OCI-M2 (cell line): ENCODE measurements around the gene HNRNPA1.
"Not testable (repeated sequence)": the region's sequence is repeated elsewhere in the genome, so short reads cannot be mapped to it uniquely, and the experiment has no call there.

Experiments used
- DNase-seq: peaks from one replicate; lab custom pipeline; 2025; ENCODE audit not compliant: unreplicated experiment; lab: John Stamatoyannopoulos, UW

The HNRNPA1 gene

GRCh38 chr12:54280468-54281260 lies at the start of gene HNRNPA1:
Gene HNRNPA1, plus strand, starts transcription at chr12:54280726. Its CDS starts 82 bp downstream, at chr12:54280808.
- DNase-seq, result peak; percentile 95

DNA sequence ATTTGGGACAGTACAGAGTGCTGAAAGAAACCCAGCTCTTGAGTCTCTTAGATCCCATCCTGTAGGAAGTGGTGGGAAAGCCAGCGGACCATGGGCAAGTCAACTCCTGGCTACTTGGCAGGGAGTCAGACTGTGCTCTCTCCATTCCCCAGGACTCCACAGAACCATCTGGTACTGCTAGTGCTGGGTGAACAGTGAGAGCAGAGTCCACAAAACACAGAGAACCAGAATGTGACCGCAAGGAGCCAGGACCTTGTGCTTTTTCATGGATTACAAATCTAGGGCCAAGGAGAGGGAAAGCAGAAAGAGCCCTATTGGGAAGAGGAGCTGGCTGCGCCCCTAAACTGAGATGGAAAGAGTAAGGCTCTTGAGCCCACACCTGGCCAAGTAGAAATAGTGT lies 49.3 kb upstream of the HNRNPA1 start:
- DNase-seq, result not testable (repeated sequence)

DNA sequence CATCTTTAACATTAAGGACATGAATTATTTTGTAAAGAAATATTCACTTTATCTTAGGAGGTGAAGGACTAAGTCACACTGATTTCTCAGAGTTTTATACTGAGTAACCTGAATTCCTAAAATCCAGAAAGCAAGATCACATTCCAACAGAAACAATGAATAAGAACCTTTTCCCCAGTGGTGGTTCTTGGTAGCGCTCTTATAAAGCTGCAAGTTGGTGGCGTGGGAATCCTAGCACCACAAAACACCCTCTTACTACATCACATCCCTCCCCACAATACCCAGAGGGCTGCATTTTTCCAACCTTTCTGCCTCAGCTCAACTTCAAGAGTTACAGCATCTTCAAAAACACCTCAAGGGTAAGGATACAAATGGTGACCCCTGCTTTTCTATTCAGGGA lies 47.7 kb upstream of the HNRNPA1 start:
- DNase-seq, result no peak

- no peak for DNase-seq
Measured at GRCh38 chr12:54238531-54238930, 42.0 kb upstream of the HNRNPA1 start.

DNA sequence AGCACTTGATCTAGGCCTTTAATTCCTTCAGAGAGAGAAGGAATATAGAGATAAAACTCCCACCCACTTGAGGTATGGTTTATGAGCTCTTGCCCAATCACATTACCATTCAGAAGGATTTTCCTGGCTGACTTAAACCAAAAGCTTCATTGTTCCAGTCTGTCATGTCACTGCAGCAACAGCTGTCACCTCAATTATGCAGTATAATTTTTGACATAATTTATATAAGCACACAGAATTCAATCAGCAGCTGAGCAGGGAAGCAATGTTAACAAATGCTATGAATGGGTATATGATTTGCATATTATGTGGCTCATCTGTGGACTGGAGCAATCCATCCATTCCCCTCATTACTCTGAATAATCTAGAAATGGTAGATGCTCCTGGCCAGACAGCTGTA lies 40.9 kb upstream of the HNRNPA1 start:
- DNase-seq, result no peak

DNA sequence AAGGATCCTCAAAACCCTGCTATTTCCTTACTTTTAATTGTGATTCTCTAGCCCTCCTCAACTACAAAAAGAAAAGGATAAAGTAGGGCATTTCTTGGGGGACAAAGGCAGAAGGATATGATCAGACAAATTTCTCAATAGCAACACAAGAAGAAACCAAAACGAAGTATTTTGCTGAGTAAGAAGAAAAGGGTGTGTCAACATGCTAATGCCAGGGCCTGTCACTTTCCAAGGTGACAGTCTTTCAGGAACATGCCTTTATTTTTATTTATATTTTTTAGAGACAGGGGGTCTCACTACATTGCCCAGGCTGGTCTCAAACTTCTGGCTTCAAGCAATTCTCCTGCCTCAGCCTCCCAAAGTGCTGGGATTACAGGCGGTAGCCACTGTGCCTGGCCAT lies 40.4 kb upstream of the HNRNPA1 start:
- DNase-seq, result no peak

DNA sequence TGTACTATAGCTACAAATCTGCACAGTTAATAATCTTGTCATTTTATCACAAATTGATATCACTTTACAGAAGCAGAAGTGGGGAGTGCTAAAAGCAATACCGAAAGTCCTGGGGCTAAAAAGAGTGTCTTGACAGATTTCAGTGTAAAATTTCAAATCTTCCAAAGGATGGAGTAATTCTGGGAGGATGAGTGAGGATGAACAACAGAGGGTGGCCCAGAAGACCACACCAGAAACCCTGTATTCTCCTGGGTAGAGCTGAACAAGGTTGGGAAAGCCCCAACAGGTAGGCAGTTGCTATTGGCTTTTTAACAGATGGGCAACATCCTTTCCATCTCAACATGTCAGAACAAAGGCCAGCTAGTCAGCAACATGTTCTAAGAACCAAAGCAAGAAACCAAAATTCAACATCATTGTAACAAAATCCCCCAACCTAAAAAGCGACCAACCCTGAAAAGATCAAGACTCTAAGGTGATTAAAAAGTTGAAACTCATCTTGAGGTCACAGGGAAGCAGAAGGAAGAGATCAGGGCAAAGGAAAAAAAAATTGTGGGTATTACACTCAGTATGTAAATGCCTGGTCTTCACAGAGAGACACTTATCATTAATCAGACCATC lies 39.4 kb upstream of the HNRNPA1 start:
- DNase-seq, result no peak

- no peak for DNase-seq
Measured at GRCh38 chr12:54246011-54246641, 34.4 kb upstream of the HNRNPA1 start.

- DNase-seq, result no peak
Measured at GRCh38 chr12:54249489-54249888, 31.0 kb upstream of the HNRNPA1 start.

GRCh38 chr12:54251667-54252284 lies 28.8 kb upstream of the HNRNPA1 start:
- no peak for DNase-seq

DNA sequence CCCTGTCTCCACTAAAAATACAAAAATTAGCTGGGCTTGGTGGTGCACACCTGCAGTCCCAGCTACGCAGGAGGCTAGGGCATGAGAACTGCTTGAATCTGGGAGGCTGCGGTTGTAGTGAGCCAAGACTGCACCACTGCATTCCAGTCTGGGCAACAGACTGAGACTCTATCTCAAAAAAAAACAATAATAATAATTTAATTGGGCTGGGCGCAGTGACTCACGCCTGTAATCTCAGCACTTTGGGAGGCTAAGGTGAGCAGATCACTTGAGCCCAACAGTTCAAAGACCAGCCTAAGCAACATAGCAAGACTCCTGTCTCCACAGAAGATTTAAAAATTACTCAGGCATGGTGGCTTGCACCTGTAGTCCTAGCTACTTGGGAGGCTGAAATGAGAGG lies 27.3 kb upstream of the HNRNPA1 start:
- no peak for DNase-seq

- DNase-seq, result no peak
Measured at GRCh38 chr12:54257332-54257731, 23.2 kb upstream of the HNRNPA1 start.

DNA sequence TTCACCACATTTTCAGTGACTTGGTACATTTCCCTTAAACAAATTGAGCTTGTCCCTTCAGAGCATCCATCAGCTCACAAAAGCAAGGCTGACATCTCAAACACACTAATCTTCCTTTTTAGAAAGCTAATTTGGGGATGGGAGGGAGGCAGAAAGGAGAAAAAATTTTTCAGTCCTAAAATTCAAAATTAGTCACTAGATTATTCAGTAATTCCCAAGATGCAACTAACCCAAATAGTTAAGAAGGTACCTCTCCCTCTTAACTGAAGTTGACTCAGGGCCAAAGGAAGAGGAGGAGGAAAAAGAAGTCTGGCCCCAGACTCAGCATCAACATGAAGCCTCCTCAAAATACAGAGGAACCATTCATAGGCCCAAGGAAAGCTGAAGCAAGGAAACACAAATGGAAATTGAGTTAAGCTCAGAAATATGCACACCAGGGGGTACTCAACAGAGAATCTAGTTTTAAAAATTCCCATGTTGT lies 22.3 kb upstream of the HNRNPA1 start:
- no peak for DNase-seq

DNA sequence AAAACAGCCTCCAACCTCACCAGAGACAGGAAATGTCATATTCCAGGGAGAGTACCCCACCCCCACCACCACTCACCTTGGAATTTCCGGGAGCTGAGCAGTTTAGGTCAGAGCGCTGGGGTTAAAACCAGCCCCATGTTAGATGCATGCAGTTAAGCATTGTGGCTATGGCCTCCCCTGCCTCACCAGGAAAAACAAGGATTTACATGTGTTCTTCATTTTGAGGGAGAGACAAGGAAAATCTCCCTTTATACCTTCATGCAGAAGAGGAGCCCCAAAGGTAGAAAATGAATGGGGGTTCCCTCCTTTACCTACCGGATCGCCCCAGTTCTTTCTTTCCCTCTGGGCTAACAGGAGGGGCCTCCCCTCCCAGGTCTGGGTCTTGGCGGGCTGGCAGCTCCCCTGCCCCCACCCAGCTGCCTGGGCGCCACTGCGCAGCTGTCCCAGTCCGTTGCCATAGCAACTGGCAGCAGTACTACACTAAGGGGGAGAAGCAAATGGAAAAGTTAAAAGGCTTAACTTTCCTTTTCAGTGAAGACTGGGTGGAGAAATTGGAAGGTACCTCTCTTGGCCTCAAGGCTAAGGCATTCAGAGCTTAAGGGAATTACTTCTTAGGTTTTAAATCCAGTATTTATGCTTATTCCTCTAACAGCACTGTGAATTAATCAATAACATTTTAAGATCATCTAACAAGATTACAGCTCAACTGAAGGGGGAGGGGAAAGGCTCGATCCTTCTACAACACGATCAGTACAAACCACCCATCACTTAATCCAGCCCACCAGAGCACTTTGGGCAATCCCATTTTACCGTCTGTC lies 21.1 kb upstream of the HNRNPA1 start:
- no peak for DNase-seq

- DNase-seq, result no peak
Measured at GRCh38 chr12:54261815-54262402, 18.6 kb upstream of the HNRNPA1 start.

- DNase-seq, result no peak
Measured at GRCh38 chr12:54262403-54262925, 18.1 kb upstream of the HNRNPA1 start.

- no peak for DNase-seq
Measured at GRCh38 chr12:54265364-54265812, 15.1 kb upstream of the HNRNPA1 start.

- no peak for DNase-seq
Measured at GRCh38 chr12:54266852-54267251, 13.7 kb upstream of the HNRNPA1 start.

- DNase-seq, result no peak
Measured at GRCh38 chr12:54270345-54270744, 10.2 kb upstream of the HNRNPA1 start.

DNA sequence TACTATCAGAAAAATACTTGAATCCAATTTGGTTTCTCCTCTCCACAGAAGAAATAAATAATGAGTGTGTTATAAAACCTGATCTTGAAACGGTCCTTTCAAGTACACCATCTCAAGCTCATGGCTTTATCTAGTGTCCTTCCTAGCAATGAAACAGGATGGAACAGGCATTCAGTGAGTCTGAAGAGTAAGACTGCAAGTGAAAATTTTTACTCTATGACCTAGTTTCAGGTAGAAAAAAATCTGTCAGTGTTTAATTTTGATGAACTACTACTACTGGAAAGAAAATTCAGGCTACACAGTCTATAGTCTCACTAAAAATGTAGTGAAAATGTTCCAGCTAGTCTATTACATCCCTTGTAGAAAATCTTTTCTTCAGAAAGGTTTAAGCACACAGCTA lies 8.3 kb upstream of the HNRNPA1 start:
- no peak for DNase-seq
